ENCODE data around the gene TBC1D22A. TPM values are rescaled to one million over a fixed set of nuclear protein-coding genes. Genes with fewer than 3 reads are reported as not detected.

Gene TBC1D22A
- polyA plus RNA-seq, 1 of the 3 experiments (the other 2 are of a cell fraction) = 16.5 TPM

DNA sequence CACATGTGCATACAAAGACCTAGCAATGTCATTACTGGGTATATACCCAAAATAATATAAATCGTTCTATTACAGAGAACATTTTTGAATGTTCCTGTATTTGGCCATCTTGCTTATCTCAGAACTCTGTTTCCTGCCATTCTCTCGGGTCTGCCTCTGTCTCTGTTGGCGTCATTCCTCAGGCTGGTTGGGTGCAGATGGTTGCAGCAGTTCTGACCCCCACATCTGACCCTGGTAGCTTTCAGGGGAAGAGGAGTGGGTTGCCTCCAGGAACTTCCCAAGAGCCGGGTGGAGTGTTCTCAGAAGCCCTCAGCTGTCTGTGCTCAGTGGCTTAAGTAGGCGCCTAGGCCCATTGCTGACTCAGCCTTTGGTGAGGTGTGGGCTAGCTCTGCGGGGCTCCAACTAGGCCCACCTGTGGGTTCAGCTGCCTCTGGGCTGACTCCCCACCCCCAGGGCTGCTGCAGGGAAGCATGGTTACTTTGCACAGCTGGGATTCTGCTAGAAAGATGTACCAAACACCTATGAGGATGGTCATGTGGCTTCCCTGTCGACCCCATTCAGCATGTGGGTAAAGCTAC is 114.0 kb downstream of the TBC1D22A start:
- H3F3A ChIP-seq (replicated peaks; ENCODE audit: insufficient read depth) = no peaks in the 10 kb centered on the region
- no peaks in the 10 kb centered on the region; a peak in 1 of 4 replicates for H3K4me1 ChIP-seq (ENCODE audit: control insufficient read depth in 1 of 2, insufficient read depth in 2 of 2, low read depth in 1 of 2, low read length in 1 of 2)
- ChIA-PET CTCF (interaction anchor here (1.3 kb wide), 1 partner anchor 11 kb away, joined by 3 read pairs; no protein-coding TSS in a partner anchor), POLR2A (no interaction called here)
- WGBS (ENCODE audit: low lambda C conversion rate) = 90% methylated on average over 4 of the region's 7 CpGs
- H3K27me3 ChIP-seq (ENCODE audit: insufficient read depth) = no peaks in the 10 kb centered on the region
- peaks cover 1% of the 10 kb centered on the region; the same call in 1 of the 2 replicates for H4K20me1 ChIP-seq (ENCODE audit: insufficient read depth)
- TF ChIP-seq TEAD4 (IDR thresholded peaks at IDR 0.05; ENCODE audit: borderline replicate concordance, insufficient read depth) (no peak), POLR2AphosphoS5 (IDR thresholded peaks at IDR 0.05; ENCODE audit: low read depth, low read length) (no peak), SMC3 (IDR thresholded peaks at IDR 0.05; ENCODE audit: low read depth, low read length) (no peak), TAF1 (IDR thresholded peaks at IDR 0.05; ENCODE audit: borderline replicate concordance, low read depth, low read length) (no peak), YY1 (IDR thresholded peaks at IDR 0.05; ENCODE audit: low read depth) (no peak), JUND (IDR thresholded peaks at IDR 0.05) (no peak)
- TF ChIP-seq, protein P1, sequence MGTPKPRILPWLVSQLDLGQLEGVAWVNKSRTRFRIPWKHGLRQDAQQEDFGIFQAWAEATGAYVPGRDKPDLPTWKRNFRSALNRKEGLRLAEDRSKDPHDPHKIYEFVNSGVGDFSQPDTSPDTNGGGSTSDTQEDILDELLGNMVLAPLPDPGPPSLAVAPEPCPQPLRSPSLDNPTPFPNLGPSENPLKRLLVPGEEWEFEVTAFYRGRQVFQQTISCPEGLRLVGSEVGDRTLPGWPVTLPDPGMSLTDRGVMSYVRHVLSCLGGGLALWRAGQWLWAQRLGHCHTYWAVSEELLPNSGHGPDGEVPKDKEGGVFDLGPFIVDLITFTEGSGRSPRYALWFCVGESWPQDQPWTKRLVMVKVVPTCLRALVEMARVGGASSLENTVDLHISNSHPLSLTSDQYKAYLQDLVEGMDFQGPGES (IDR thresholded peaks at IDR 0.05; ENCODE audit: low read depth, low read length) = no peak
- no peaks in the 10 kb centered on the region for H3K9me2 ChIP-seq
- H3K36me3 ChIP-seq (replicated peaks in 1 of 2; ENCODE audit: control insufficient read depth in 1 of 2, insufficient read depth in 2 of 2, low read length in 1 of 2) = peaks cover 0 to 6% of the 10 kb centered on the region in 2 experiments
- H3K4me2 ChIP-seq = no peak overlapping the region
- no peak overlapping the region for H3K27ac ChIP-seq (ENCODE audit: low read depth in 2 of 2, low read length in 1 of 2)
- no peak overlapping the region for H3K4me3 ChIP-seq (ENCODE audit: low read depth in 2 of 2, low read length in 1 of 2)
- H3K9ac ChIP-seq = no peak overlapping the region
- 0 out of 2 replicates have a peak, but pooled peaks cover 7% of the 10 kb centered on the region for H3K9me3 ChIP-seq
- no peaks in the 10 kb centered on the region for H3K79me2 ChIP-seq (ENCODE audit: insufficient read depth)
- DNase-seq = no peak
- H2AFZ ChIP-seq (ENCODE audit: low read depth) = no peak overlapping the region

DNA sequence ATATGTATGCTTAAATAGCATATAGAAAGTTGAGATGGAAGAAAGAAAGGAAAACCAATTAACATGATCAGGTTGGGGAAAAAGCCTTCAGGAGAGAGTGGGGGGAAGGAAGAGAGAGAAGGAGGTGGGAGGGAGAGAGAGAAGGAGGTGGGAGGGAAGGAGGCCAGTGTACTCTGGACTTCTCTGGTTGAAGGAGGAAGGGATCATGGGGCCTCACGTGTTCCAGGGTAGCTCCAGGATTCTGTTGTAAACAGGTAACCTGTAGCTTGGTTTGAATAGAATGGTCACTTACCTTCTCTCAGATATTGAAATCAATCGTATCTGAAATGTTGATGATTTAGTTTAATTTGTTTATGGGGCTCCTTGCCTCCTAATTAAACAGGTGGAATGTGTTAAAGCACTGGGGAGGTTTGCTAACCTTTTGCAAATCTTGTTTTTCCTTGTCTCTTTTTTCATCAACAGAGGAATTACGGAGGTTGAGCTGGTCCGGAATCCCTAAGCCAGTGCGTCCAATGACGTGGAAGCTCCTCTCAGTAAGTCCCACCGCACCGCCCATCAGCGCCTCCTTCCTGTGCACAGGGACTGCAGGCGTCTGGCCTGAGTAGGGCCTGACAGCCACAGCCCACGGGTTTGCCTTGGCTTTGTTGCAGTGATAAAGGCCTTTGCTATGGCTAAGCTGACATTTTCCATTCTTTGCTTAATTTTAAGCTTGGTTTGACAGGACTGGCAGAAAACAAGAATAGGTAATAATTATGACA is 115.9 kb downstream of the TBC1D22A start:
- H3F3A ChIP-seq (replicated peaks; ENCODE audit: insufficient read depth) = no peaks in the 10 kb centered on the region
- ChIA-PET CTCF (interaction anchor here (1.6 kb wide), 1 partner anchor 74 kb away, joined by 5 read pairs; no protein-coding TSS in a partner anchor), POLR2A (no interaction called here)
- 85% methylated on average over 11 of the region's 11 CpGs for WGBS (ENCODE audit: low lambda C conversion rate)
- no peak overlapping the region for H3K4me3 ChIP-seq (ENCODE audit: low read depth in 2 of 2, low read length in 1 of 2)
- H3K9ac ChIP-seq = no peak overlapping the region
- no peaks in the 10 kb centered on the region for H3K9me3 ChIP-seq
- no peaks in the 10 kb centered on the region for H3K36me3 ChIP-seq (replicated peaks in 1 of 2; ENCODE audit: control insufficient read depth in 1 of 2, insufficient read depth in 2 of 2, low read length in 1 of 2)
- TF ChIP-seq SMC3 (IDR thresholded peaks at IDR 0.05; ENCODE audit: low read depth, low read length) = no peak
- no peak for TF ChIP-seq GABPA (IDR thresholded peaks at IDR 0.05; ENCODE audit: low read depth)
- TF ChIP-seq RCOR1 (IDR thresholded peaks at IDR 0.05; ENCODE audit: low read length) = no peak
- no peak for TF ChIP-seq JUND (IDR thresholded peaks at IDR 0.05)
- no peak for TF ChIP-seq NRF1 (IDR thresholded peaks at IDR 0.05; ENCODE audit: low read depth, low read length)
- TF ChIP-seq GATA2 (CRISPR knock-in tag; IDR thresholded peaks at IDR 0.05) = no peak
- no peak for TF ChIP-seq RFX5 (IDR thresholded peaks at IDR 0.05; ENCODE audit: low read length)
- no peak for TF ChIP-seq TCF12 (IDR thresholded peaks at IDR 0.05)
- no peak for TF ChIP-seq TEAD4 (IDR thresholded peaks at IDR 0.05; ENCODE audit: borderline replicate concordance, insufficient read depth)
- TF ChIP-seq ELF1 (IDR thresholded peaks at IDR 0.05) = no peak
- TF ChIP-seq MEF2A (IDR thresholded peaks at IDR 0.05; ENCODE audit: borderline replicate concordance, low read depth) = no peak
- TF ChIP-seq MXI1 (IDR thresholded peaks at IDR 0.05; ENCODE audit: low read depth, low read length) = no peak
- TF ChIP-seq SIN3A (IDR thresholded peaks at IDR 0.05; ENCODE audit: borderline replicate concordance, low read depth, low read length) = no peak
- no peak for TF ChIP-seq NFIC (IDR thresholded peaks at IDR 0.05; ENCODE audit: borderline replicate concordance)
- TF ChIP-seq, protein P1 (IDR thresholded peaks at IDR 0.05; ENCODE audit: low read depth, low read length) = no peak
- TF ChIP-seq, protein P2, sequence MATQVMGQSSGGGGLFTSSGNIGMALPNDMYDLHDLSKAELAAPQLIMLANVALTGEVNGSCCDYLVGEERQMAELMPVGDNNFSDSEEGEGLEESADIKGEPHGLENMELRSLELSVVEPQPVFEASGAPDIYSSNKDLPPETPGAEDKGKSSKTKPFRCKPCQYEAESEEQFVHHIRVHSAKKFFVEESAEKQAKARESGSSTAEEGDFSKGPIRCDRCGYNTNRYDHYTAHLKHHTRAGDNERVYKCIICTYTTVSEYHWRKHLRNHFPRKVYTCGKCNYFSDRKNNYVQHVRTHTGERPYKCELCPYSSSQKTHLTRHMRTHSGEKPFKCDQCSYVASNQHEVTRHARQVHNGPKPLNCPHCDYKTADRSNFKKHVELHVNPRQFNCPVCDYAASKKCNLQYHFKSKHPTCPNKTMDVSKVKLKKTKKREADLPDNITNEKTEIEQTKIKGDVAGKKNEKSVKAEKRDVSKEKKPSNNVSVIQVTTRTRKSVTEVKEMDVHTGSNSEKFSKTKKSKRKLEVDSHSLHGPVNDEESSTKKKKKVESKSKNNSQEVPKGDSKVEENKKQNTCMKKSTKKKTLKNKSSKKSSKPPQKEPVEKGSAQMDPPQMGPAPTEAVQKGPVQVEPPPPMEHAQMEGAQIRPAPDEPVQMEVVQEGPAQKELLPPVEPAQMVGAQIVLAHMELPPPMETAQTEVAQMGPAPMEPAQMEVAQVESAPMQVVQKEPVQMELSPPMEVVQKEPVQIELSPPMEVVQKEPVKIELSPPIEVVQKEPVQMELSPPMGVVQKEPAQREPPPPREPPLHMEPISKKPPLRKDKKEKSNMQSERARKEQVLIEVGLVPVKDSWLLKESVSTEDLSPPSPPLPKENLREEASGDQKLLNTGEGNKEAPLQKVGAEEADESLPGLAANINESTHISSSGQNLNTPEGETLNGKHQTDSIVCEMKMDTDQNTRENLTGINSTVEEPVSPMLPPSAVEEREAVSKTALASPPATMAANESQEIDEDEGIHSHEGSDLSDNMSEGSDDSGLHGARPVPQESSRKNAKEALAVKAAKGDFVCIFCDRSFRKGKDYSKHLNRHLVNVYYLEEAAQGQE (IDR thresholded peaks at IDR 0.05; ENCODE audit: low read depth, low read length) = no peak
- TF ChIP-seq YY1 (IDR thresholded peaks at IDR 0.05; ENCODE audit: low read depth) = no peak
- TF ChIP-seq, protein P3, sequence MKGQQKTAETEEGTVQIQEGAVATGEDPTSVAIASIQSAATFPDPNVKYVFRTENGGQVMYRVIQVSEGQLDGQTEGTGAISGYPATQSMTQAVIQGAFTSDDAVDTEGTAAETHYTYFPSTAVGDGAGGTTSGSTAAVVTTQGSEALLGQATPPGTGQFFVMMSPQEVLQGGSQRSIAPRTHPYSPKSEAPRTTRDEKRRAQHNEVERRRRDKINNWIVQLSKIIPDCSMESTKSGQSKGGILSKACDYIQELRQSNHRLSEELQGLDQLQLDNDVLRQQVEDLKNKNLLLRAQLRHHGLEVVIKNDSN (IDR thresholded peaks at IDR 0.05; ENCODE audit: borderline replicate concordance, low read depth) = no peak
- H3K27ac ChIP-seq (ENCODE audit: low read depth in 2 of 2, low read length in 1 of 2) = no peak overlapping the region
- no peak for DNase-seq
- no peaks in the 10 kb centered on the region for H3K27me3 ChIP-seq (ENCODE audit: insufficient read depth)
- no peak overlapping the region for H2AFZ ChIP-seq (ENCODE audit: low read depth)
- H3K4me2 ChIP-seq = no peak overlapping the region
- H4K20me1 ChIP-seq (ENCODE audit: insufficient read depth) = peaks cover 8% of the 10 kb centered on the region; the same call in 1 of the 2 replicates
- peaks cover 0 to 3% of the 10 kb centered on the region in 2 experiments; a peak in 1 of 4 replicates for H3K4me1 ChIP-seq (ENCODE audit: control insufficient read depth in 1 of 2, insufficient read depth in 2 of 2, low read depth in 1 of 2, low read length in 1 of 2)
- no peaks in the 10 kb centered on the region for H3K9me2 ChIP-seq
- H3K79me2 ChIP-seq (ENCODE audit: insufficient read depth) = no peaks in the 10 kb centered on the region
